GM19043 (cell line): ENCODE data around the gene FOLR2.
"Not testable (repeated sequence)": the region's sequence is repeated elsewhere in the genome, so short reads cannot be mapped to it uniquely, and the experiment has no call there.

Experiments used
- ATAC-seq: cut with Tn5 transposase; IDR thresholded peaks from one replicate; pipeline ENCODE4 v1.9.1; 2021; ENCODE audit warnings: low read depth; ENCODE audit not compliant: unreplicated experiment

Gene FOLR2

DNA sequence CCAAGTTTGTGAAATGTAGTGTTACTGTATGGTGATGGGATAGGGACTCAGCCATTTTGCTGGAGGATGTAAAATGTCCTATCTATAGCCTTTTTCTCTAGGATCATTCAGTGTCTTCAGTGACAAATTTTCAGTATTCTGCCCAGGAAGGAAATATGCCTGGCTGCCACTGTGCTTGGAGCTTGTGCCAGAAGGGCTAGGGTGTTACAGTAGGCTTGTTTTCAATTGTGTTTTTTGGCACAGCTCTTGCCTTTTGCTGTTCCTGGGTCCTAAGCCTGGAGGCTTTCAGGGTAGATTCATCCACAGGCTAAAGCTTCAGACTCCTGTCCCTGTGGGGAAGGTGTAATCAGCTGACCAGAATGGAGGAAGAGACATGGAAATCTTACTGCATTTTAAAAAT is 49.4 kb downstream of the FOLR2 start:
- no peak for ATAC-seq

GRCh38 chr11:72266960-72267359 is 50.4 kb downstream of the FOLR2 start:
- ATAC-seq, result not testable (repeated sequence)

DNA sequence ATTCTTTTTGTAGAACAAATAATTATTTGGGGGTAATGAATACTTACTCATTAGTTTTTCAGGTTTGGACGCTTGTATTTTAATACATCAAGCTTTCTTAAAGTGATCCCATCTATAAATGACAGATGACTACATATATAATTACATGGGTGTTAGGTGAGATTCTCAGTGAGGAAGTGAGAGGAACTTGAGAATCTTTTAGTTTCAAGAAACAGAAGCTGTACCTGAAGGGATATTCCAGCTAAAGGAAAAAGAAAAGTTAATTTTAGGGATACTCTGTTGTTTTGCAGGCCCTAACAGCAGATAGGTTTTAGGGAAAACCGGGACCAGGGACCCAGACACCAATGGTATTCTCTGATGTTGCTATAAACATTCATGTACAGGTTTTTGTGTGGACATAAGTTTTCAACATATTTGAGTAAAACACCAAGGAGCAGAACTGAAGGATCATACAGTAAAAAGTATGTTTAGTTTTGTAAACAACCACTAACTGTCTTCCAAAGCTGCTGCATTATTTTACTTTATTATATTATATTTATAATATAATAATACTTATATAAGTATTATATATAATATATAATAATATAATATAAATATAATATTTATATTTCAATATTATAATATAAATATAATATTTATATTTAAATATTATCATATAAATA is 51.5 kb downstream of the FOLR2 start:
- no peak for ATAC-seq
